Neural cell (in vitro differentiated cells): ENCODE data around the gene IL31.

Source experiments
- CTCF ChIP-seq: fragments of 450-650 bp; IDR thresholded peaks from 2 replicates; pipeline ENCODE4 v1.5.1; 2014; ENCODE audit warnings: antibody characterized with exemption, mild to moderate bottlenecking, moderate library complexity; ENCODE audit not compliant: poor library complexity, severe bottlenecking
- EZH2 ChIP-seq: fragments of 200-600, 300-800 bp; shearing (Covaris generic), sonication (generic); IDR thresholded peaks from 2 replicates; pipeline ENCODE4 v1.6.1; 2014; ENCODE audit warnings: antibody characterized with exemption, low read length, borderline replicate concordance, mild to moderate bottlenecking; ENCODE audit not compliant: insufficient read depth, poor library complexity, severe bottlenecking

GRCh38 chr12:122216445-122216844 is 42.4 kb upstream of the IL31 start:
- no peak for TF ChIP-seq EZH2
- TF ChIP-seq CTCF = no peak
